ENCODE data around the gene SLC25A20.

Gene SLC25A20, protein sequence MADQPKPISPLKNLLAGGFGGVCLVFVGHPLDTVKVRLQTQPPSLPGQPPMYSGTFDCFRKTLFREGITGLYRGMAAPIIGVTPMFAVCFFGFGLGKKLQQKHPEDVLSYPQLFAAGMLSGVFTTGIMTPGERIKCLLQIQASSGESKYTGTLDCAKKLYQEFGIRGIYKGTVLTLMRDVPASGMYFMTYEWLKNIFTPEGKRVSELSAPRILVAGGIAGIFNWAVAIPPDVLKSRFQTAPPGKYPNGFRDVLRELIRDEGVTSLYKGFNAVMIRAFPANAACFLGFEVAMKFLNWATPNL

DNA sequence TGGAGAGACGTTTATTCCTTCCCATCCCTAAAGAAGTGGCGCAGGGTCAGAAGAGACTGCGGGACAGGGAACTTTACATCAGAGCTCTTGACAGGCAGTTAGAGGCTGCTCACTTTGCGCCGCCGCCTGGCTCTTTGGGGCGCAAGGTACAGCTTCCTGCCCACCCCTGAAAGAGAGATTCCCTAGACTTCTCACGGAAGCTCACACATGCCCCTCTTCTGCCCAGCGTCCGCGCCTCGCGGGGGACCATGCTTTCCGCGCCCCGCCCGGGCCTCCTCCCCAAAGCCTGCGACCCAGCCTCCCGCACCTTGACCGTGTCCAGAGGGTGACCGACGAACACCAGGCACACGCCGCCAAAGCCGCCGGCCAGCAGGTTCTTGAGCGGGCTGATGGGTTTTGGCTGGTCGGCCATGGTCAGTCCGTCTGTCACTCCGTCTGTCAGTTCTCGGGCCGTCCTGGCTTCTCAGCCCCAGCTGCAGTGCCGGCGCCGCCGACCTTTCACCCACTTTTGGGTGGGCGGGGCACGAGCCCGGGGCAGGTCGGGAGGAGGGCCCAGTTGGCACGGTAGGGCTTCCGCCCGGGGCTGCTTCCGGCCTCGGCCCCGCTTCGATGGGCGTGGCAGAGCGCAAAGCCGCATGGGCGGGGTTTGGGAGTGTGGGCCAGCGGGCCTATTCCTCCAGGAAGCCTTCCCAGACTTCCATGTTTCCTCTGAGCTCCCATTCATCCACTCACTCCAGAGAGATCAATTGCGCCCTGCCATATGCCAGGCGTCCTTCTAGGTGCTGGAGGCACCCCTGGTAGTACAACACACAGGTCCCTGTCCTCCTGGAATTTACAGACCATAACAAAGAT, at the start of gene SLC25A20:
Gene SLC25A20 (minus strand): TSS at position 500 of the 852 bp plus-strand sequence. CDS start 88 bp downstream, at position 412.
- TF ChIP-seq, protein P1, sequence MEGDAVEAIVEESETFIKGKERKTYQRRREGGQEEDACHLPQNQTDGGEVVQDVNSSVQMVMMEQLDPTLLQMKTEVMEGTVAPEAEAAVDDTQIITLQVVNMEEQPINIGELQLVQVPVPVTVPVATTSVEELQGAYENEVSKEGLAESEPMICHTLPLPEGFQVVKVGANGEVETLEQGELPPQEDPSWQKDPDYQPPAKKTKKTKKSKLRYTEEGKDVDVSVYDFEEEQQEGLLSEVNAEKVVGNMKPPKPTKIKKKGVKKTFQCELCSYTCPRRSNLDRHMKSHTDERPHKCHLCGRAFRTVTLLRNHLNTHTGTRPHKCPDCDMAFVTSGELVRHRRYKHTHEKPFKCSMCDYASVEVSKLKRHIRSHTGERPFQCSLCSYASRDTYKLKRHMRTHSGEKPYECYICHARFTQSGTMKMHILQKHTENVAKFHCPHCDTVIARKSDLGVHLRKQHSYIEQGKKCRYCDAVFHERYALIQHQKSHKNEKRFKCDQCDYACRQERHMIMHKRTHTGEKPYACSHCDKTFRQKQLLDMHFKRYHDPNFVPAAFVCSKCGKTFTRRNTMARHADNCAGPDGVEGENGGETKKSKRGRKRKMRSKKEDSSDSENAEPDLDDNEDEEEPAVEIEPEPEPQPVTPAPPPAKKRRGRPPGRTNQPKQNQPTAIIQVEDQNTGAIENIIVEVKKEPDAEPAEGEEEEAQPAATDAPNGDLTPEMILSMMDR (IDR thresholded peaks at IDR 0.05; ENCODE audit: low read depth, low read length, missing control alignments): peak; percentile 13
- H3K27me3 ChIP-seq (replicated peaks): no peaks in the 10 kb centered on the region
- peak within 1 kb of the TSS; percentile 3 for H3K27ac ChIP-seq
- H3K4me3 ChIP-seq (ENCODE audit: low read depth, low read length): peak within 1 kb of the TSS; percentile 87
- peak; percentile 61 for DNase-seq
- in situ Hi-C loops (cut with HindIII; ENCODE audit: low pct_ligation_motif_present, low sequenced_read_pairs): no loop called here
- no peaks in the 10 kb centered on the region for H3K36me3 ChIP-seq (replicated peaks)

DNA sequence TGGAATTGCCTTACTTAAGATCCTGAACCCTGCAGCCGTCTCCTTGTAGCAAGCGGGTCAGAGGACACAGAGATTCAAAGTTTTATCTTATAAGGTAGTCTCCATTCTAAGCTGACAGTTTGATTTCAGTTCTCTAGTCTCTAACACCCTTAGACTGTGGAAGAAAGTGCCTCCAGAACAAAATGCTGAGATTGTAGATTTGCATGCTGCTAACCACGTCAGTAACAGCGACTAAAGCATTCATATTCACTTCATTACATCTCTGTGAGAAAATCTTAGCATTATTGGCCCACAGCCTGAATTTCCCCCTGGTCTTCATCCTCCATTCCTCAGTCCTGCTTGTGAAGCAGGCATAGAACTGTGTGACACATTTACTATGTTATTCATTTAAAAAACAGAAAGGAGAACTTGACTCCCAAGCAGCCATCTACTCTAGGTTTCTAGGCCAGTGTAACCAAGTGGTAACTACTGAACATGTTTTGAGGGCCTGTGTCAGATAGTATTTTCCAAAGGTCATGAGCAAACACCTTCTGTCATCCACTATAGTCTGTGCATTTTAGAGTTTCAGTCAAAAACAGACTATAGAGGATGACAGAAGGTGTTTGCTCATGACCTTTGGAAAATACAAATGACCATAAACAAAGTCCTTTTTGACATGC, 47.3 kb upstream of the SLC25A20 start:
- in situ Hi-C loops (cut with HindIII; ENCODE audit: low pct_ligation_motif_present, low sequenced_read_pairs): no loop called here
- Histone ChIP-seq H3K27ac (no peak overlapping the region), H3K4me3 (ENCODE audit: low read depth, low read length) (no peak overlapping the region), H3K27me3 (replicated peaks) (no peaks in the 10 kb centered on the region), H3K36me3 (replicated peaks) (no peaks in the 10 kb centered on the region)
- TF ChIP-seq, protein P1 (IDR thresholded peaks at IDR 0.05; ENCODE audit: low read depth, low read length, missing control alignments): no peak
- DNase-seq: no peak

DNA sequence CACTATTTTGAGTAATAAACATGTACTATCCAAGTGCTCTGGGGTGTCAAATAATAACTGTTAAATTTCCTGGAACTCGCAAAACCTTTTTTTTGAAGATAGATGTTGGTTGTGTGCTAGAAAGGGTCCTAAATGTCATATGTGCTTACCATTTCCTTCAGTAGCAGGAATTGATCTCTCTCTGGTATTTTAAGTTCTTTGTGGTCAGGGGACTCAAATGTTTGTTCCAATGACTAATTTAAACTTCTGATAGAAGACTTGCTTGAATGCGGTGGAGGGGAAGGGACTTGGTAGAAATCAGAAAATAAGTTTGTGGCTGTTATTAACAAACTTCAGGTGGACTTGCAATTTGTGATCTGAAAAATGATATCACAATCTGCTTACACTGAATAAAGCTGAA, 46.8 kb upstream of the SLC25A20 start:
- no peak for DNase-seq
- in situ Hi-C loops (cut with HindIII; ENCODE audit: low pct_ligation_motif_present, low sequenced_read_pairs): no loop called here
- TF ChIP-seq, protein P1 (IDR thresholded peaks at IDR 0.05; ENCODE audit: low read depth, low read length, missing control alignments): no peak

DNA sequence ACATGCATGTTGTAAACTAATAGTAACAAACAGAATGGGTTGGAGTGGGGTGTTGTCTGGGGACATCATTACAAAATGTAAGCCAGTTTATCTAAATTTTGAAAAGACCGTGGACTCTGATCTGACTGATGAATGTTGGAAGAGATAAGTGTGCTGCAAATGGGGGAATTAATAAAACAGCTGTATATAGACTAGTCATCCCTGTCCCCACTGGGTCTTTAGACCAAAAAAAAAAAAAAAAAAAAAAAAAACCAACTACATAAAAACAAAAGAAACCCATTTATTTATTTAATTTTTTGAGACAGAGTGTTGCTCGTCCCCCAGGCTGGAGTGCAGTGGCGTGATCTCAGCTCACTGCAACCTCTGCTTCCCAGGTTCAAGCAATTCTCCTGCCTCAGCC, 40.0 kb upstream of the SLC25A20 start:
- in situ Hi-C loops (cut with HindIII; ENCODE audit: low pct_ligation_motif_present, low sequenced_read_pairs): no loop called here
- Histone ChIP-seq H3K36me3 (replicated peaks) (peaks cover 14% of the 10 kb centered on the region), H3K27ac (no peak overlapping the region), H3K4me3 (ENCODE audit: low read depth, low read length) (no peak overlapping the region), H3K27me3 (replicated peaks) (no peaks in the 10 kb centered on the region)
- no peak for DNase-seq
- TF ChIP-seq, protein P1 (IDR thresholded peaks at IDR 0.05; ENCODE audit: low read depth, low read length, missing control alignments): no peak

More for the DNA sequence above, 46.8 kb upstream of the SLC25A20 start:
- H3K4me3 ChIP-seq (ENCODE audit: low read depth, low read length): no peak overlapping the region
- H3K36me3 ChIP-seq (replicated peaks): no peaks in the 10 kb centered on the region
- no peaks in the 10 kb centered on the region for H3K27me3 ChIP-seq (replicated peaks)
- H3K27ac ChIP-seq: no peak overlapping the region

DNA sequence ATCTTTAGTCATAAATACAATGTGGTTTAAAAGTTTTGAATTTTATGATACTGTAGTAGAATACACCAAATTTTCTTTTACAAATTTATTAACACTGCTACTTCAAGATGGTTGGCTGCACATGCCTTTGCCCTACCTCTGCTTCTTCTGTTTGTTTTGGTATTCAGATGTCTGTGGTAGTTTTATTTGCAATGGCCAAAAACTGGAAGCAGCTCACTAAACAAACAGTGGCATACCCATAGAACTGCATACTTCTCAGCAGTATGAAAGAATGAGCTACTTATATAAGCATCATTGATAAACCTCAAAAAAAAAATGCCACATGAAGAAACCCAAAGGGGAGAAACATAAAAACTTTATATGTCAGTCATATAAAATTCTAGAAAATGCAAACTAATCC, 39.5 kb upstream of the SLC25A20 start:
- DNase-seq: no peak
- no peak overlapping the region for H3K27ac ChIP-seq
- TF ChIP-seq, protein P1 (IDR thresholded peaks at IDR 0.05; ENCODE audit: low read depth, low read length, missing control alignments): no peak
- H3K36me3 ChIP-seq (replicated peaks): peaks cover 14% of the 10 kb centered on the region
- in situ Hi-C loops (cut with HindIII; ENCODE audit: low pct_ligation_motif_present, low sequenced_read_pairs): no loop called here
- no peaks in the 10 kb centered on the region for H3K27me3 ChIP-seq (replicated peaks)
- H3K4me3 ChIP-seq (ENCODE audit: low read depth, low read length): no peak overlapping the region
